NOMO-1 treated with DMSO at 0.1 percent for 48 hours (cell line): ENCODE results near the gene CELA2A.

ENCODE experiments used
- DNase-seq: peaks from one replicate; lab custom pipeline; 2025; ENCODE audit not compliant: unreplicated experiment; lab: John Stamatoyannopoulos, UW

CELA2A gene

DNA sequence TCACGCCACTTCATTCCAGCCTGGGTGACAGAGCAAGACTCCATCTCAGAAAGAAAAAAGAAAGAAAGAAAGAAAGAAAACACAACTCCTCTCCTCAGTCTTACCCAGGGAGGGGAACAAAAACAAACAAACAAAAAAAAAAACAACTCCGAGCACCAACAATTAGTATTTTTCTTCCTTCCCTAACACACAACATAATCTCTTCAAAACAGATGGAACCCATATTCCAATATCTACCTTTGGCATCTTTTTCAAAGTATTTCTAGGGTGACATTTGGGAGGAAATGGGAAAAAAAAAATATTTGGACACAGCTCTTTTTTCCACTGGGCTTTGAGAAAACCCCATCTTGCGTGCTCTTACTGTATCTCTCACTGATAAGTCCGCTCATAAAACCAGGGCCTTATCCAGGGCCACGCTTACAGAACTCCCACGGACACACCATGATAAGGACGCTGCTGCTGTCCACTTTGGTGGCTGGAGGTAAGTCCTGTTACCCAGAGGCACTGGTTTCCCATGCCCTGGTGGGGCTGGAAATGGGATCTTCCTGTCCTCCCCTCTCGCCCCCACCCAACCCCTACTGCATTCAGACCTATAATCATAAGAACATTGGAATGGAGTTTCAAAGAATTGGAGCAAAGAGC lies at the start of gene CELA2A:
TSS of gene CELA2A (plus strand) at position 420 of the 642 bp plus-strand sequence. CDS start at position 442, 22 bp downstream.
- no peak for DNase-seq

DNA sequence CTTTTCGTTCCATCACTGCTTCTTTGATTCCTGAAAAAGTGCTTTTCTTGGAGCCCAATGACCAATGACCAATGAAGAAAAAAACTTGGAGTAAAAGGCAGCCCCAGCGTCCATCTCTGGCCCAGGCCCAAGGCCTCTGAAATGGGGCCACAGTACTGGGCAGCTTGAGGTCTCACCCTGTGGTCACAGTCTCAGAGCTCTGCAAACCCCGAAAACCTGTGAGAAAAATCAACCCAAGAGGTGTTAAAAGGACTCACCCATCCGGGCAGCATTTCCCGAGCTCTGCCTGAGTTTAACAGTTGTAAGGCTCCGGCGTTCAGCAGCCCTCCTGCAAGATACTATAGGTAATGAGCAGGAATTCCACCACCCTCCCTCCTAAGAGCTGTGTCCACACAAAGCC lies 49.0 kb upstream of the CELA2A start:
- no peak for DNase-seq

DNA sequence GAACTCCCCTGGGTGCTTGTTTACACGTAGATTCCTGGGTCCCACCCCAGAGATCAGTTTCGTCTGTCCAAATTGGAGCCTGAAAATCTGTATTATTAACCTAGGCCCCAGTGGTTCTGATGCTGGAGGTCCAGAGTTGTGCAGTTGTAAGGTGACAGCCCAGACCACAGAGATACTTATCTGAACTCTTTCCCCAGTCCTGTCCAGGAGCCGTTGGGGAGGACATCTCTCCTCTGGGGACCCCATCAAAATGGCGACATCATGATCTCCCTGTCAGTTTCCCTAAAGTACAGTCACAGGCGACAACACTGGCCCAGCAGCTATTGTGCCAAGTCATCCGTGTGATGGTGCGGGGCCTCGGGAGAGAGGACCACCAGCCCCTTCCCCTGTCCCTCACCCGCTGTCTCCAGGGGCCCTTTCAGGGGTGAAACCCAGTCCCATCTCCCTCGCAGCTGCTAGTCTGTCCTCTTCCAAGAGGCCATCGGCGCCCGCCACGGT lies 47.6 kb upstream of the CELA2A start:
- no peak for DNase-seq

DNA sequence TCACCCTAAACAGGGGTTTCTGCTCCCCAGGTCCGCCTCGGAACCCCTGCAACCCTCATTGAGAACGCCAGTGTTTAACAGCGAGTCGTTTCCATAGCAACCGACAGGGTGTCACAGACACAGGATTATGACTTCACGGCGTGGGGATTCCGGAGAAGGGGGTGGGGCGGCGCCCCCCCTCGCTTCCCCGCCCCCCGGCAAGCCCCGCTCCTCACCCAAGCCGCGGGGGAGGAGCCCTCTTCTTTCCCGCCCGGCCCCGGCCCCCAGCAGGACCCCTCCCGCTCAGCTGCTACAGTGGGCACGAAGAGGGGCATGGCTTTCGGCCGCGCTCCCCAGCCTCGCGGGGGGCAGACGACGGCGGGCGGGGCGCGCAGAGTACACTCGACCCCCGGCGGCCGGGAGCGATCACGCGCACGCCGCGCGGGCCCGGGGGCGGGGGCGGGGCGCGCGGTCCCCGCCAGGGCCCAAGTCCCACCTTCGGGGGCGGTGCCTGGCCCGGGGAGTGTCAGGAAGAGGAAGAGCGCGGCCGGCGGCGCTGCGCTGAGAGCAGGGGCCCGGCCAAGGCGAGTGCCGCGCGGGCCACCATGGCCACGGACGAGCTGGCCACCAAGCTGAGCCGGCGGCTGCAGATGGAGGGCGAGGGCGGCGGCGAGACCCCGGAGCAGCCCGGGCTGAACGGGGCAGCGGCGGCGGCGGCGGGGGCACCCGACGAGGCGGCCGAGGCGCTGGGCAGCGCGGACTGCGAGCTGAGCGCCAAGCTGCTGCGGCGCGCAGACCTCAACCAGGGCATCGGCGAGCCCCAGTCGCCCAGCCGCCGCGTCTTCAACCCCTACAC lies 46.9 kb upstream of the CELA2A start, which contains the start of gene EFHD2:
TSS of gene EFHD2 (plus strand) at position 501 of the 835 bp plus-strand sequence. CDS start at position 585, 84 bp downstream.
- DNase-seq, result peak; percentile 70

DNA sequence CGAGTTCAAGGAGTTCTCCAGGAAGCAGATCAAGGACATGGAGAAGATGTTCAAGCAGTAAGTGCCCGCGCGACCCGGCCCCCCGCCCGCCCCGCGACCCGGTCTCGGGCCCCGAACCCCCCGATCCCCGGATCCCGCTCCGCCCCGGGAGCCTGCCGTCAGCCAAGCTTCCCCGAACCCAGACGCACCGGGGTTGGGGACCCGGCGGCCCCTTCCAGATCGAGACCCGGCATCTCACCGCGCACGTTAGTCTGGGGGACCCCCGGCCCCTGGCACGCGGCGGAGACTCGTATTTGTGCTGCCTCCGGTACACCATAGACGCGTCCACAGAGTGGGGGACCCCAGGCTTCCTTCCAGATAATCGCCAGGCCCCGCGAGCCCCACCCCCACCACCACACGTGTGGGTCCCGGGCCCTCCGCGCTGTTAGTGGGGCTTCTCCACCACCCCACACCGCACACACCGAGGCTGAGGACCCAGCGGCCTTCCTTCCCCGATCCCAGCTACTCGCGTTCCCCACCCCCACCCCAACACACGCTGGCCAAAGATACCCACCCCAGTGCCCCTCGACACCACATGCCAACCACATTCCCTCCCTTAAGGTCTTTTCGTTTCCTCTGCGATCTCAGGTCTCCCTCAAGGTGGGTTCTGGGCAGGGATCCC lies 46.2 kb upstream of the CELA2A start:
- DNase-seq, result no peak

DNA sequence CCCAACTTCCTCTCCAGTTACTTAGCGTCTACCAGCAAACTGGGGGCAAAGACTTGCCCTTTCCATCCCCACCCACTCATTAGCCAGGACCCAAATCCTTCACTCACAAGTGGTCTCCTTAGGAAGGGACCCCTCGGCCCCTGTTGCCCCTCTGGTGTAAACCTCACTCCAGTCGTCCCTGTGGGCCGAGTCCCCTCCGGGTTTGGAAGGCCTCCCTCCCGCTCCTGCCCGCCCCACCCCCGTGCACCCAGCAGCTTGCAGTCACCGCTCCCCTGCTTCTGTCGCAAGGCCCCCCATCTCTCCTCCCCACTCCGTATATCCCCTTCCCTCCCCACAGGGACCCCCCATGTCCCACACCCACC lies 45.7 kb upstream of the CELA2A start:
- no peak for DNase-seq

DNA sequence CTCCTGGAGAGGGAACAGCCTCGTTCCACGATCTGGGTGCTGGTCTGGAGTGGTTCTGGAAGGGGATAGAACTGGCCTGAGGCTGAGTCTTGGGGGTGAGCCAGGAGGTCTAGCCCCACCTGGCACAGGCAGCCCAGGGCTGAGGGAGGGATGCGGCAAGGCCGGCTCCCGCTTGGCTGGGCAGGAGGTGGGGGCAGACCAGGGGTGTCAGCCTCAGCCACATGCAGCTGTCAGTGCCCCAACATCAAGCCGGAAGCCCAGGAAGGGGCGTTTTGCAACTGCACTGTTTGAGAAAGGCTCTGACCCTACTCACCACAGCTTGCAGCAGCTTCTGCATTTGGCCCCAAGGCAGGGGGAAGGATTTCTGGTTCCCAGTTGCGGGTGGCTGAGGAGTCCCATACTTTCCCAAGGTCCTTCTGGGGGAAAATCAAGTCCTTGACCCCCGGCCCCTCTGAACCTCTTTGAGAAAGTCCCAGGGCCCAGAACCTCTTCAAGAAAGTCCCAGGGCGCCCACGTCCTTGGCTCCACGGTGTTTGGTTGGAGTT lies 44.9 kb upstream of the CELA2A start:
- peak; percentile 90 for DNase-seq

GRCh38 chr1:15412175-15412800 lies 44.2 kb upstream of the CELA2A start:
- peak; percentile 5 for DNase-seq

GRCh38 chr1:15412843-15413242 lies 43.7 kb upstream of the CELA2A start:
- DNase-seq, result no peak

- DNase-seq, result no peak
Measured at GRCh38 chr1:15413563-15414444, 42.7 kb upstream of the CELA2A start.

- DNase-seq, result no peak
Measured at GRCh38 chr1:15414445-15414983, 42.0 kb upstream of the CELA2A start.

DNA sequence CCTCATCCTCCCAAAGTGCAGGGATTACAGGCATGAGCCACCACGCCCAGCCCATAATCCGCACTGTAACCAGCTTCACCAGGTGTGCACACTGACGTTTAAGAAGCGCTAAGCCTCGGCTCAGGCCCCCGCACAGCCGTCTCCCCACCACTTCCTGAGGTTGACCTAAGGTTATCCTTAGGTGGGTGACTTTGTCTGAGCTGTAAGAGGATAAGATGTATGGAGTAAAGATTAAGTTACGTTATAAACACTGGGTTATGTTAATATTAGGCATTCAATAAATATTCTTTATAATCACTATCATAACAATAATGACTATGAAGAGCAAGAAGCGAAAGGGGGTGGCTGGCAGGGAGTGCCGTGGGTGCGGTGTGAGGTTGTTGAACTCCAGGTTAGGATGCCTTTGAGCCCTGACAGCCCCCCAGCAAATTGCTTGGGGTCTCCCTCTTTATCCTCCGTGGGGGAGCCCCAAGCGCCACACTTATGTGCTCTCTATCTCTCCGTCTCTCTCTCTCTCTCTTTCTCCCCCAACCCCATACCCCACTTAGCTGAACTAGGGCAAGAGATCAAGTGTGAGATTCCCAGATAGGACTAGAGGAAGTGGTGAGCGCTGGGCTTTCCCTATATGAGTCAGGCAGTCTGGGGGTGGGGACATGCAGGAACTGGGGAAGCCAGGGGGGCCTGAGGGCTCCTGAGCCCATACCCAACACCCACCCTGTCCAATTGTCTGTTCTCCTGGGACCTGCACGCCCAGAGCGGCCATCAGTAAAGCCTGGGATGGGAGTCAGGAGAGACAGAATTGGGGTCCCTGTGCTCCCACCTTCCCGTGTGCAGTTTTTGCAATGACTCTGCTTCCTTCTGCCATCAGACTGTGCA lies 39.2 kb upstream of the CELA2A start:
- DNase-seq, result no peak

- DNase-seq, result no peak
Measured at GRCh38 chr1:15418806-15419515, 37.6 kb upstream of the CELA2A start.

GRCh38 chr1:15420853-15421465 lies 35.6 kb upstream of the CELA2A start:
- DNase-seq, result no peak

DNA sequence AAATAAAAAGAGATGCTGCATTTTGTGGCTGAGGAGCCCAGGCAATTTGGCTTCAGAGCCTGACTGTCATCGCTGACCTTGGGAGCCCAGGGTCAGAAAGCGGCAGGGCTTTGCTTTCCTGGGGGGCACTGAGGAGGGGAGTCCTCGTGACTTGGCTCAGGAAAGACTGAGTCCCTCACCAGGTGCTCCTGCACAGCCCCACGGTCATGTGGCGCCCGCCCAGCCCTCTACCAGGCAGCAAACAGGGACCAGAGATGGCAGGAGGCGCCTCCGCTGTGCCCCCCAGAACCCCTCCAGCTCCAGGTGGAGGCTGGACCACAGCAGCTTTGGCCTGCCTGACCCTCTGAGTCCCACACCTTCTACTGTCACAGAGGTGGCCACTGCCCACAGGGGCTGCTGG lies 33.7 kb upstream of the CELA2A start:
- no peak for DNase-seq

- DNase-seq, result no peak
Measured at GRCh38 chr1:15423355-15424077, 33.0 kb upstream of the CELA2A start.

- DNase-seq, result no peak
Measured at GRCh38 chr1:15424146-15424667, 32.3 kb upstream of the CELA2A start.
